Fibroblast of lung (primary cell): ENCODE measurements around the gene PHGDH.

ENCODE experiments used
- CTCF ChIP-seq, 2 donors: IDR thresholded peaks in 1 of 2; conservative IDR thresholded peaks in 1 of 2; 1 replicate in 1 of 2; 2 replicates in 1 of 2; pipeline ENCODE4 v1.5.1; 2011 to 2012; ENCODE audit warnings: low read length in 2 of 2, control low read depth in 1 of 2, inconsistent platforms in 1 of 2, low read depth in 1 of 2, mild to moderate bottlenecking in 1 of 2
- EZH2 ChIP-seq: IDR thresholded peaks from 2 replicates; pipeline ENCODE4 v1.5.1; 2012; ENCODE audit warnings: low read length, control low read depth, mild to moderate bottlenecking; ENCODE audit errors: missing control alignments

DNA sequence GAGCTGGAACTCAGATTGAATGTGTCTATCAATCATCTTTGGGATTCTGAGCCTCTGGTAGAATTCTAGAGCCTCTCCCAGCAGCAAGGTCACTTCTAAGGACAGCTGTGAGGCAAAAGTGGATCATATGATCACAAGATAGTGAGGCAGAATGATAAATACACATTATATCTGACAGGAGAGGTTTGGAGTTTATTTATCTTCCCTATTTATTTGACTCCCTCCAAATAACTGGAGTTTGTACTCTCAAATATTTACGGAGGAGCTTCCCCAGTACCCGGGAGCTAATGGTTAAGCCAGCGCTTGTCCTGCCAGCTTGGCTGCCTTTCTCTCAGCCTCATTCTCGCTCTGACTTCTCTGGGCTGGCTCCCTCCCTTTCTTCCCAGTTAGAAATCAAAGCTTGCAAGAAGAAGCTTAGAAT is 54.6 kb downstream of the PHGDH start:
- TF ChIP-seq EZH2 (no peak), CTCF (conservative IDR thresholded peaks at IDR 0.05 in 1 of 2, IDR thresholded peaks at IDR 0.05 in 1 of 2; ENCODE audit: low read depth in 1 of 2, low read length in 2 of 2) (no peak)
